Heart left ventricle (tissue), 13 donors: ENCODE results near the gene LINC01488.

ENCODE experiments used
- POLR2A ChIP-seq, 2 donors: fragments of 450-650 bp; IDR thresholded peaks; one replicate each; pipeline ENCODE4 v1.6.1; 2017; ENCODE audit warnings: antibody characterized with exemption in 2 of 2, mild to moderate bottlenecking in 2 of 2, moderate library complexity in 2 of 2
- TF ChIP-seq, protein P1 (sequence below), 12 donors: fragments of 200-600 bp; sonication (generic) in 4 of 12; IDR thresholded peaks; one replicate each; pipeline versions ENCODE4 v1.5.0 to v1.8.0; 2018 to 2022; ENCODE audit warnings: antibody characterized with exemption in 12 of 12, mild to moderate bottlenecking in 5 of 12
- donor health status: ischemic (EF 13 %, LVEDD 7.1; RV severe dilation, severe dysfunction).
- donor health status: DM: no; HTN: yes; CAD: no.
- donor health status: DM: no; HTN: no; CAD: no.
- donor health status: ischemic (EF 25% LVEDD 6.9; RV normal size, moderate dysfunction).
- donor health status: ischemic (EF 25% LVEDD 5.7; RV mildly dilated, moderate dysfunction).
- donor health status: ischemic (EF 35%, LVEDD 5.7; RV mildly dilated, moderate dysfunction).
- donor health status: nonischemic (EF 11% LVEDD 7.7; RV severe dilation, severe dysfunction).
- donor health status: DM: yes; HTN: yes; CAD: no.
- donor health status: PGD.
- donor health status: ischemic (EF 29% LVEDD 5.4; RV normal size, mild dysfunction).
- donor health status: nonischemic (EF 23%, LVEDD 6.1; RV moderate dilation, normal function).

DNA sequence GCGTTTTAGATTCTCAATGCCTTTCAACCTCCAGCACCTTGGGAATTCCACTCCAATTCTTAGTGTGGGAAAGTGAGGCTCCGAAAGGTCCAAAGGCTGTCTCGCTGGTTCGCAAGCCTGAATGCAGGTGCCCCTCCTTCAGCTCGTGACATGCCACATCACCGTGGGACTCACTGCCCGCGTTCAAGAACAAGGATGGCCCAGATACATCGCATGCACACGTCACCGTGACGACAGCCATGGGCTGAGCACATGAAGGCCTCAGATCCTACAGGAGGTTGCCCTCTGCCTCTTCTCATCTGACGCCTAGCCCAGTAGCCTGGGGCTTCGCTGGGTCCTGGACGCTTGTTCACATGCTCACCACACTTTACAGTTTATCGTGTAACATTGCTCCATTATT, 4.4 kb upstream of the LINC01488 start:
- TF ChIP-seq, protein P1, sequence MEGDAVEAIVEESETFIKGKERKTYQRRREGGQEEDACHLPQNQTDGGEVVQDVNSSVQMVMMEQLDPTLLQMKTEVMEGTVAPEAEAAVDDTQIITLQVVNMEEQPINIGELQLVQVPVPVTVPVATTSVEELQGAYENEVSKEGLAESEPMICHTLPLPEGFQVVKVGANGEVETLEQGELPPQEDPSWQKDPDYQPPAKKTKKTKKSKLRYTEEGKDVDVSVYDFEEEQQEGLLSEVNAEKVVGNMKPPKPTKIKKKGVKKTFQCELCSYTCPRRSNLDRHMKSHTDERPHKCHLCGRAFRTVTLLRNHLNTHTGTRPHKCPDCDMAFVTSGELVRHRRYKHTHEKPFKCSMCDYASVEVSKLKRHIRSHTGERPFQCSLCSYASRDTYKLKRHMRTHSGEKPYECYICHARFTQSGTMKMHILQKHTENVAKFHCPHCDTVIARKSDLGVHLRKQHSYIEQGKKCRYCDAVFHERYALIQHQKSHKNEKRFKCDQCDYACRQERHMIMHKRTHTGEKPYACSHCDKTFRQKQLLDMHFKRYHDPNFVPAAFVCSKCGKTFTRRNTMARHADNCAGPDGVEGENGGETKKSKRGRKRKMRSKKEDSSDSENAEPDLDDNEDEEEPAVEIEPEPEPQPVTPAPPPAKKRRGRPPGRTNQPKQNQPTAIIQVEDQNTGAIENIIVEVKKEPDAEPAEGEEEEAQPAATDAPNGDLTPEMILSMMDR (IDR thresholded peaks at IDR 0.05), result no peak
- no peak for TF ChIP-seq POLR2A (IDR thresholded peaks at IDR 0.05)
